Measurements from ENCODE around the gene TXNDC8. TPM values are rescaled to one million over a fixed set of nuclear protein-coding genes. Genes with fewer than 3 reads are reported as not detected.
A peak's percentile ranks its signal among the peaks of the same experiment; 100 is the strongest.

TXNDC8 gene
- total and polyA plus RNA-seq, 12 donors, result not detected

- no peak overlapping the region for H3K4me3 ChIP-seq
- intact Hi-C loops (cut with DNase I), result no loop called here
- DNase-seq (no peak), ATAC-seq (no peak)
- no peaks in the 10 kb centered on the region for H3K36me3 ChIP-seq
- no peaks in the 10 kb centered on the region for H3K9me3 ChIP-seq
- peaks cover 0 to 3% (median 0%) of the 10 kb centered on the region in 7 donors for H3K27me3 ChIP-seq
- H3K4me1 ChIP-seq, result no peaks in the 10 kb centered on the region
- no peak overlapping the region for H3K27ac ChIP-seq
- 85 to 89% methylated on average over 5 of the region's 5 CpGs for WGBS, 2 donors
- TF ChIP-seq CTCF (IDR thresholded peaks at IDR 0.05), result no peak
Observed at GRCh38 chr9:110343551-110343950, 5.9 kb upstream of the TXNDC8 start.

GRCh38 chr9:110340306-110340705 is 2.6 kb upstream of the TXNDC8 start:
- intact Hi-C loops (cut with DNase I), result no loop called here
- 49 to 63% methylated on average over 2 of the region's 2 CpGs for WGBS, 2 donors
- no peaks in the 10 kb centered on the region for H3K9me3 ChIP-seq
- TF ChIP-seq CTCF (IDR thresholded peaks at IDR 0.05), result peak in 2 of 9 donors; percentile 10 to 15
- no peaks in the 10 kb centered on the region for H3K36me3 ChIP-seq
- ATAC-seq (no peak), DNase-seq (no peak)
- no peak overlapping the region for H3K27ac ChIP-seq
- no peaks in the 10 kb centered on the region for H3K4me1 ChIP-seq
- H3K27me3 ChIP-seq, result peaks cover 0 to 3% (median 0%) of the 10 kb centered on the region in 7 donors
- H3K4me3 ChIP-seq, result no peak overlapping the region

DNA sequence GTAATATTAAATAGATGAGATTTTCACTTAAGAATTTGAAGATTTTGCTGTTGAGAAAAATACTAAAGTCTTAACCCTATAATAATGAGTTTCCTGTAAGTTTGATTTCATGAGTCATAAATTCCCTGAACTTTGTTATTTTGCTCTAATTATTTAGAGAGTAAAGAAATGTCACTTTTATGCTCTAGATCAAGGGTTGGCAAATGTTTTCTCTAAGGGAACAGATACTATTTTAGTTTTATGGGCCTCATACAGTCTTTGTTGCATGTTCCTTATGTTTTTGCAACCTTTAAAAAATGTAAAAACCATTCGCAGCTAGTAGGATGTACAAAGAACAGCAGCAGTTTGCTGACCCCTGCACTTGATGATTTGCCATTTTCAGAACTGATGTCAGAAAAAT is 480 bp upstream of the TXNDC8 start:
- no peak for TF ChIP-seq CTCF (IDR thresholded peaks at IDR 0.05)
- H3K27ac ChIP-seq, result no peak overlapping the region
- H3K4me1 ChIP-seq, result peaks cover 0 to 5% (median 0%) of the 10 kb centered on the region in 9 donors
- H3K9me3 ChIP-seq, result no peaks in the 10 kb centered on the region
- intact Hi-C loops (cut with DNase I), result no loop called here
- H3K4me3 ChIP-seq, result no peak overlapping the region
- H3K27me3 ChIP-seq, result peaks cover 0 to 3% (median 0%) of the 10 kb centered on the region in 7 donors
- H3K36me3 ChIP-seq, result no peaks in the 10 kb centered on the region
- ATAC-seq (no peak), DNase-seq (no peak)
- WGBS, 2 donors, result 64 to 67% methylated on average over 1 of the region's 1 CpG

DNA sequence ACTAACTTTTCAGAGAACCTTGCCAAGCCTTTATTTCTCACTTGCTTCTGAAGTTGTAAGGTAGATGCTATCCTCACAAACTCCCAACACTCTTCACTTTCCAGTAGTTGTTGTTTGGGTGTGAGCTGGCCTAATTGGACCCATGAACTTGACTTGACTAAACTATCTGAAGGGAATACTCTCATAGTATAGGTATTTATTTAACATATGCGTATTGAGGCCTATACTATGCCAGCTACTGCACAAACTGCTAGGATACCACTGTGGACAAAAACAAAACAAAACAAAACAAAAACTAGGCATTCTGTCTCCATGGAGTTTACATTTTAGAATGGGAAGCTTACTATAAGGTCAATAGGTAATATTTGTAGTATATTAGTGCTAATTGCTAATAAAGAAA is 1.3 kb downstream of the TXNDC8 start:
- H3K27me3 ChIP-seq, result peaks cover 0 to 3% (median 0%) of the 10 kb centered on the region in 7 donors
- TF ChIP-seq CTCF (IDR thresholded peaks at IDR 0.05), result no peak
- no peaks in the 10 kb centered on the region for H3K9me3 ChIP-seq
- no peak overlapping the region for H3K4me3 ChIP-seq
- H3K4me1 ChIP-seq, result peaks cover 0 to 5% (median 0%) of the 10 kb centered on the region in 9 donors
- no peak overlapping the region for H3K27ac ChIP-seq
- H3K36me3 ChIP-seq, result no peaks in the 10 kb centered on the region
- WGBS, 2 donors, result 92 to 95% methylated on average over 1 of the region's 1 CpG
- ATAC-seq (no peak), DNase-seq (no peak)
- intact Hi-C loops (cut with DNase I), result no loop called here
